Measurements from ENCODE around the gene CARD9.
"Not testable (repeated sequence)": the region's sequence is repeated elsewhere in the genome, so short reads cannot be mapped to it uniquely, and the experiment has no call there.

The CARD9 gene

GRCh38 chr9:136365775-136366222 lies 7.7 kb downstream of the CARD9 start:
- no peak for DNase-seq (ENCODE audit: extremely low read depth in 1 of 2, low read depth in 1 of 2)

DNA sequence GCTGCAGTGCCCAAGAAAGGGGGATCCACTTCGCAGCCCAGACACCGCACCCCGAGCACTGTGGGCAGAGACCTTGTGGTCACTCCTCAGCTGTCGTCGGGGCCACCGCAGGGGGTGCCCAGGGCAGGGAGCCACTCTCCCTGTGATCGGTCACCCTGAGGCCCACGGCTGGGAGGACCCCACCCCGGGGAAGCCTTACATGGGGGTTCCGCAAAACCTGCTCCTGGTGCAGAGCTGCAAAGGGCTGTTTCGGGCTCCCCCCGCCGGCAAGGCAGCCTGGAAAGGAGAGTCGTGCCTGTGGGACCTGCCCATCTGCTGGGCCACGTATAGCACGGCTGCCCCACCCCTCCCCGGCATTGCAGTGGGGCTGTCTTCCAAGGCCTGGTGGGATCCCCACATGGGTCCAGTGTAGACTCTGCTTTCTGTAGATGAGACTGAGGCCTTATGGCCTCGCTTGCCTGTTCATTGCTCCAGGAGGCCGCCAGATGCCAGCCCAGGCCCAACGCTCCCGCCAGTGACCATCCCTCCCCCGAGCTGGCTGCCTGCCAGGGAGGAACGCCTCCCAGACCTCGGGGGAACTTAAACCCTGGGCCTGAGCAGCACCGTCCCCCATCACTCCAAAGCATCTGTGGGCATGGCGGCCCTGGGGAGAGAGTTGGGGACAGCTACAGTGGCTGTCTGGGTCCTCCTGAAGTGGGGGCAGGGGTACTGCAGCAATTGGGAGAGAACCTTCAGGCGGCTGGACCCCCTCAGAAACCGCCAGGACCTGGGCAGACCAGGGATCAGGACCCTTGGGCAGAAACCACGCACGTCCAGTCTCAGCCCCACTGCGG lies 8.3 kb downstream of the CARD9 start:
- DNase-seq (ENCODE audit: extremely low read depth in 1 of 2, low read depth in 1 of 2), result no peak

GRCh38 chr9:136363949-136364748 lies 9.3 kb downstream of the CARD9 start:
- DNase-seq (ENCODE audit: extremely low read depth in 1 of 2, low read depth in 1 of 2), result no peak

- peak; percentile 90 to 93 for DNase-seq (ENCODE audit: extremely low read depth in 1 of 2, low read depth in 1 of 2)
Observed at GRCh38 chr9:136363106-136363948, 10.1 kb downstream of the CARD9 start, which contains the start of gene DNLZ. Gene DNLZ (minus strand): TSS chr9:136363744. CDS start chr9:136363714, 30 bp downstream.

DNA sequence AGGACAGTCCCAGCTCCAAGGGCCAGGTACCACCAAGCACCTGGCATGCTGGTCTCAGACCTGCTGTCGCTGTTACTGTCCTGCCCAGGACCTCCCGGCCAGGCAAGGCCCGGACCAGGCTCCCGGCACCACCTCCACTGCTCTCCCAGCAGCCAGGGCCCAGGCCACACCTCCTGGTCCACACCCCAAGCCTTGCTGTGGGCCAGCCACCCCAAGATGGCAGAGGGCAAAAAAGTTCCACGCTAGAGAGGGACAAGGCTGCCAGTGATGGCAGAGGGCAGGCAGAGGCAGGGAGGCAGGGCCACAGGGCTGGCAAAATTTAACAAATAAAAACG lies 11.1 kb downstream of the CARD9 start:
- no peak for DNase-seq (ENCODE audit: extremely low read depth in 1 of 2, low read depth in 1 of 2)

DNA sequence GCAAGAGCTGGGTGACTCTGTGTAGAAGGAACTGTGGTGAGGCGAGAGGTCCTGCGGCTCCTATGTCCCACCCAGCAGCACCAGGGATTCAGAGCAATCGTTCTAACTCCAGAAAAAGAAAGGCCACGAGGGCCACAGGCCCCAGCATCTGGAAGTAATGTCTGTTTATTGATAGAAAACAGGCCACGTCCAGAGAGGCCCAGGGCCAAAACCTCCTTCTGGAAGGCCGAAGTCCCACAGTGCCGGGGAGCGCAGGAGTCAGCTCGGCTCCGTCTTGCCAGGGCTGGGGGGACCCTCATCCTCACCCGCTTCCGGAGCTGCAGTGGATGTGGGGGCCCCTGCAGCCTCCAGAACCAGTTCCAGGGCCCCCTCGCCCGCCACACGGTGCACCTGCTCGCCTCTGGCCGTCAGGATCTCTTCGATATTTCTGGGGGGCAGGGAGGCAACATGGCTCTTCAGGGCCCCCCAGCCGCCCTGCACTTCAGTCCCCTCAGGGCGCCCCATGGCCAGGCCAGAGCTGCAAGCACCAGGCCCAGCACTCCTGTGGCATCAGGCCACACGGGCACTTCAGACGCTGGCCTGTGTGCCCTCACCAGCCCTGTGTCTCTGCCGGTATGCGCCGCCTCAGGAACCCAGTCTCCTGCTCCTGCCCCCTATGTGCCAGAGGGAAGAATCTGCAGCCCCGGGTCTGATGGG lies 11.6 kb downstream of the CARD9 start:
- no peak for DNase-seq (ENCODE audit: extremely low read depth in 1 of 2, low read depth in 1 of 2)

GRCh38 chr9:136361047-136361753 lies 12.3 kb downstream of the CARD9 start:
- no peak for DNase-seq (ENCODE audit: extremely low read depth in 1 of 2, low read depth in 1 of 2)

DNA sequence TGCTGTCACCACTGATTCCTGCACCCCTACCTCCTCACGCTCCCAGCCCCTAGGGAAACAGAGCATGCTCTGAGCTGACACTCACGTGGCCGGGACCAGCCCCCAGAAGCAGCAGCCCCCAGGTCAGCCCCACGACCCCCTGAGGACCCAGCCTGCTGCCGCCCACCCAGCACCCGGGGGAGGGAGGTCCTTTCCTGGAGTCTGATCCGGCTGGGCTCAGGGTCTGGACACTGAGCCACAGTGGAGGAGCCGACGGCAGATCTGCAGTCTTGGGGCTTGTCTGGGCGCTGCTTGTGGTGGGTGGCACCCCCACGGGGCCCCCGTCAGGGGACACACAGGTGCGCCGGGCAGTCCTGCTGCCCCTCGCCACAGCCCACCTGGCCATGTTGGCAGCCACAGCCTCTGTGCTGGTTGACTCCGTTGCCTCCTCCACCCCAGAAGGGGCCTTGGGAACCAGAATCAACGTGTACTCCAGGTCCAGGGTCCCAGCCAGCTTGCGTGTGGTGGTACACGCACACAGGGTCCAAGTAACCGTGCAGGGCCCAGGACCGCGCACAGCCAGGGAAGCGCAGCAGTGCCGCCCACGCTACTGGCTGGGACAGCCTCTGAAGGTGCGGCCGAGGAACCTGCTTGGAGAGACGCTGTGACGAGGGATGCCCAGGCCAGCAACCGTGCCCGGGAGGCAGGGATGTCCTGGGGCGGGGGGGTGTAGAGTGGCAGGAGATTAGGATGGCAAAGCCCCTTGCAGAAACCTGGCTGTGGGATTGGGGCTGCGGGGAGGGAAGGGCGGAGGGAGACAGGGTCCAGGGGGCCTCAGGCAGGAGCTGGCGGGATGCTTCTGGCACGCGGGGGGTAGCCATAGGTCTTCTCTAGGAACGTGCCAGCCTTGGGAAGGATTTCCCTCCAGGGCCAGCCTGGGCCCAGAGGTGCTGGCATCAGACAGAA lies 13.4 kb downstream of the CARD9 start:
- no peak for DNase-seq (ENCODE audit: extremely low read depth in 1 of 2, low read depth in 1 of 2)

DNA sequence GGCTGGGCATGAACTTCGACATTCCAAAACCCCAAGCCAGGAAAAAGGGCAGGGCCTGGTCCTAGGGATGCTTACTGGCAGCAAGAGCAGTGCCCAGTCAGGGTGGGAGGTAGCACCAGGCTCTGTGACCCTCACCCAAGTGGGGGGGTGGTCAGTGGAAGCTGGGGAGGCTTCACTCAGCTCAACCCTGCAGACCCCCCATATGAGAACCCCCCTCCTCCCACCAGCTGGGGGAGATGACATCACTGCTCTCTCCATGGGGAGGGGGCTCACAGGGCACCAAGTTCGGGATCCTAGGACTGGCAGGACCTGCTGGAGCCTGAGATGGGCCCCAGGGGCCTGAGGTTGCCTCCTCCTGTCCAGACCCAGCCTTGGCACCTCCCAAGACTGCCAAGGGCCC lies 14.6 kb downstream of the CARD9 start:
- no peak for DNase-seq (ENCODE audit: extremely low read depth in 1 of 2, low read depth in 1 of 2)

DNA sequence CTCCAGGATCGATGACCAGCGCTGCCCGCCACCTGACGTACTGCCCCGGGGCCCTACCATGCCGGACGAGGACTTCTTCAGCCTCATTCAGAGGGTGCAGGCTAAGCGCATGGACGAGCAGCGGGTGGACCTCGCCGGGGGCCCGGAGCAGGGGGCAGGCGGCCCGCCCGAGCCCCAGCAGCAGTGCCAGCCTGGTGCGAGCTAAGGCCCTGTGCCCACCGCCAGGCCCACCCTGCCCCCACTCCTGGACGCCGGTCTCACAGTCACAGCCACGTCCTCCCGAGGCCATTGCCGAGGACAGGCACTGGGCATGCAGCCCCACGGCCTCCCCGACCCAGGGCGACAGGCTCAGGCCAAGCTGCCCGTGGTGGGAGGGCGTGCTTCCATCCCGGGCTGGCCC lies 15.5 kb downstream of the CARD9 start:
- no peak for DNase-seq (ENCODE audit: extremely low read depth in 1 of 2, low read depth in 1 of 2)

DNA sequence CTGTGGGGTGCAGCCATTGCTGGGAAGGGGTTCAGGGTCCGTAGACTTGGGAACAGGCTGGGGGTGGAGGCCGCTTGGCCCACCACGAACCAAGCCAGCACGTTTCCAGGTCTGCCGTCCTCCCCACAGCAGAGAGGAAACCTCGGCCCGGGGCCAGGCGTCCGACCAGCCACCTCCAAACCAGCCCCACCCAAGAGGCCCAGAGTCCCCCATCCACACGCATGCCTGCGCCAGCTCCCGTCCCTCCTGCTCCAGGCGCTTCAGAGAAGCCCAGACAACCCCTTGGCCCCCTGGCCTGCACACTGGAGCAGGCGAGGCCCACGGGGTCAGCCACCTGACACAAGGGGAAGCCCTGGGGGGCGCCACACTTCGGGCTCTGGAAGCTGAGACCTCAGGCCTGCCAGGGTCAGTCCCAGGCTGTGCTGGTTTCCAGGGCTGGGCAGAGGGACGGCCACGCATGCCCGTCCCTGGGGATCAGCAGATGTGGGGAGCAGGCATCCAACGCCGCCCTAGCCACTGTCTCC lies 16.2 kb downstream of the CARD9 start:
- no peak for DNase-seq (ENCODE audit: extremely low read depth in 1 of 2, low read depth in 1 of 2)

DNA sequence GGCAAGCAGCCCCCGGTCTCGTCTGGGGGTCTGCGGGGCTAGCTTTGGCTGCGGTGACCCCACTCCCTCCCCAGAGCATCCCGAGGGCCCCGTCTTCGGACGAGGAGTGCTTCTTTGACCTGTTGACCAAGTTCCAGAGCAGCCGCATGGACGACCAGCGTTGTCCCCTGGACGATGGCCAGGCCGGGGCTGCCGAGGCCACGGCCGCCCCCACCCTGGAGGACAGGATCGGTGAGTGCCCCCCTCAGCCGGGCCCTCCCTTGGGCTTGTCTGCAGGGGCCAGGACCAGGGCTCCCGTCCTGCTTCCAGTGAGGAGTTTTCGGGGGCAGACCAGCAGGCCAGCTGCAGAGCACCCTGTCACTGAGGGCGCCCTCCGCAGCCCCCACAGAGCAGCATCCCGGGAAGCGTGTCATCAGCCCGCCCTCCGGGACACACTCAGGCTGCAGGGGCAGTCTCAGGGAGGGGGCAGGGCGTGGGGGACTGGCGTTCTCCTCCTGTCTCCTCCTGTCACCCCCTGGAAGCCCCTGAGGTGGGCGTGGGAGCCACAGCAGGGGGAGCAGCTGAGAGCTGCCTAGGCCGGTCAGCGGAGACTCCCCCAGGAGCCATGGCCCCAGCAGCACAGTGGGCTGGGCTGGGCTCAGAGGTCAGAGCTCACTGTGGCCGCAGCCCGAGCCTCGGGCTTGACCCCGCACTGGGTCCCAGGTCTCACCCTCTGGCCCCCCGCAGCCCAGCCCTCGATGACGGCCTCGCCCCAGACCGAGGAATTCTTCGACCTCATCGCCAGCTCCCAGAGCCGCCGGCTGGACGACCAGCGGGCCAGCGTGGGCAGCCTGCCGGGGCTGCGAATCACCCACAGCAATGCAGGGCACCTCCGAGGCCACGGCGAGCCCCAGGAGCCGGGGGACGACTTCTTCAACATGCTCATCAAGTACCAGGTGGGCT lies 17.6 kb downstream of the CARD9 start:
- DNase-seq (ENCODE audit: extremely low read depth in 1 of 2, low read depth in 1 of 2), result no peak

GRCh38 chr9:136354592-136355085 lies 18.8 kb downstream of the CARD9 start:
- no peak for DNase-seq (ENCODE audit: extremely low read depth in 1 of 2, low read depth in 1 of 2)

GRCh38 chr9:136353757-136354488 lies 19.5 kb downstream of the CARD9 start:
- no peak for DNase-seq (ENCODE audit: extremely low read depth in 1 of 2, low read depth in 1 of 2)

DNA sequence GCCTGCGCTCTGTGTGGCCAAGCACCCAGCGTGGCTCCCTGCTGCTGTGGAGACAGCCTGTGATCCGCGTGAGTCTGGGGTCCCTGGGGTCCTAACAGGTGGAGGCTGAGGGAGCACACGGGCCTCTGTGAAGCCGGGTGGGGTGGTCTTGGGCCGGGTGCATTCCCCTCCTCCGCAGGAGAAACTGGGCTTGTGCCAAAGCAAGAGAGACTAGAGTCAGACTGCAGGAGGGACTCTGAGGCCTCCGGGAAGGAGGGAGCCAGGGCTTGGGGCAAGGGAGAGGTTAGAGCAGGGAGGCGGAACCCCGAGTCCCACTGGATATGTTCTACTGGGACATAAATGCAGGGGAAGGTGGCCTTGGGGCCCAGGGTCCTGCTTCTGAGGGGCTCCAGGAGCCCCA lies 20.4 kb downstream of the CARD9 start:
- no peak for DNase-seq (ENCODE audit: extremely low read depth in 1 of 2, low read depth in 1 of 2)

GRCh38 chr9:136352682-136353081 lies 20.8 kb downstream of the CARD9 start:
- DNase-seq (ENCODE audit: extremely low read depth in 1 of 2, low read depth in 1 of 2), result no peak

DNA sequence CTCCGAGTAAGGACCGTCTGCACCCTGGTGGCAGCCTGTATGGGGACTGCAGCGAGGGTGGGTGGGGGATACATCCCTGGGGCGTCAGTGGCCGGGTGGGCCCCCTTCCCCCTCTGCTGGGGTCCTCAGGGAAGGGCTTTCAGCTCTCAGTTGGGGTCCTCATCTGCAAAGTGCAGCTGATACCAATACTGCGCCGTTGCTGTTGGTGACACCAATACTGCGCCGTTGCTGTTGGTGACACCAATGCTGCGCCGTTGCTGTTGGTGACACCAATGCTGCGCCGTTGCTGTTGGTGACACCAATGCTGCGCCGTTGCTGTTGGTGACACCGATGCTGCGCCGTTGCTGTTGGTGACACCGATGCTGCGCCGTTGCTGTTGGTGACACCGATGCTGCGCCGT lies 21.6 kb downstream of the CARD9 start:
- DNase-seq (ENCODE audit: extremely low read depth in 1 of 2, low read depth in 1 of 2), result not testable (repeated sequence)
